ENCODE measurements around the gene TANGO2.
A peak's percentile ranks its signal among the peaks of the same experiment; 100 is the strongest.

Gene TANGO2

DNA sequence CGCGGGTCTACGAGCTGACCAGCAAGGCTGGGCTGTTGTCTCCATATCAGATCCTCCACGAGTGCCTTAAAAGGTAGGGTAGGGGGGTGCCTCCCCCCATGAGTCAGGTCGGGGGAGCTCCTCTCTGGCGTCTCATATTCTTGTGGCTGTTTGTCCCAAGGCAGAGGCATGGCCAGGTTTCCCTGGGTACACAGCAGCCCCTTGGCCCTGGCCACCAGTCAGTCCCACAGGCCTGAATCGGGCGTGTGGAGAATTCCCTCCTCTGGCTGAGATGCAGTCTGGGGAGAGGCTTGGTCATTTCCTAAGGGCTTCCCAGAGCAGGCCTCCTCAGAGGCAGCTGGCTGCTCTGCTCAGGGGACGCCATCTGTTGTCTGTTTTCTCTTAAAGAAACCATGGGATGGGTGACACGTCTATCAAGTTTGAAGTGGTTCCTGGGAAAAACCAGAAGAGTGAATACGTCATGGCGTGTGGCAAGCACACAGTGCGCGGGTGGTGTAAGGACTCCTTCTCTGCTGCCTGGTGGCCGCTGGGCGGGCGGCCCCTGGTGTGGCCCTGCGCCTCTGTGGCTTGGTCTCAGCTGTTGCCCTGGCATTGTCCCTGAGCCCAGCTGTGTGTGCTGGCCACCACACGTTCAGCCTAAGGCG is 85.4 kb downstream of the TANGO2 start:
- no peak for DNase-seq (ENCODE audit: low spot score)

DNA sequence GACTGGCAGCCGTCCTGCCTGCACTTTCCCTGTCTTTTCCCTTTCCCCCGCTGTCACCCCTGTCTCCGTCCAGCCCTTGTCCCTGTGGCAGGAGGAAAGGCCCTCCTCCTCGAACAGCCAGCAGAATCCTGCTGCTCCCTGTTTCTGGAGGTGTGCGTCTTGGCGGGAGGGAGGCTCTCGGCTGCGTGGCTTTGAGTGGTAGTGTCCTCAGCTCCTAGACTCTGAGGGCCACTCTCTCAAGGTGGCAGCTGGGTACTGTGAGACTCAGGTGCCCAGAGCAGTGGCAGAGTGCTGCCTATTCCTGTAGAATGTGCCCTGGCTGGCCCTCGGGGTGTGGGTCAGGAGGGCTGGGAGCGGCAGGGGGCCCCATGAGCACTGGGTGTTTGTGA is 85.9 kb downstream of the TANGO2 start:
- no peak for DNase-seq (ENCODE audit: low spot score)

DNA sequence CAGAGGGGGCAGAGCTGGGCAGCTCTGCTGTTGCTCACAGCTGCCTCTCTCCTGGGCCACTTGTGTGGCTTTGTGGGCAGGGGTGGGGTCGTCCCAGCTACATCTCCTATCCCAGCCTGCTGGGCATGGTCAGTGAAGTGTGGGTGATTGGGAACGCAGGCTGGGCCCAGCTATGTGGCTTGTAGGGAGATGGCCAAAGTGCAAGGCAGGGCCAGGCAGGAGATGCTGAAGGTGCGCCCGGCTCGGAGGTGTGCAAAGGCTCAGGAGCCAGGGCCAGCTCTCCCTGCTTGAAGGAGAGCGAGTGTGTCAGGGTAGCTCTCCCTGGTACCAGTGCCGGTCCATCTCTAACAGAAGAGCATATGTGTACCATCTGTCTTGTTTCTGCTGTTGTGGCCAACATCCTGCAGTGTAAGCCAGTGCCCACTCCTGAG is 86.6 kb downstream of the TANGO2 start:
- DNase-seq (ENCODE audit: low spot score): no peak

DNA sequence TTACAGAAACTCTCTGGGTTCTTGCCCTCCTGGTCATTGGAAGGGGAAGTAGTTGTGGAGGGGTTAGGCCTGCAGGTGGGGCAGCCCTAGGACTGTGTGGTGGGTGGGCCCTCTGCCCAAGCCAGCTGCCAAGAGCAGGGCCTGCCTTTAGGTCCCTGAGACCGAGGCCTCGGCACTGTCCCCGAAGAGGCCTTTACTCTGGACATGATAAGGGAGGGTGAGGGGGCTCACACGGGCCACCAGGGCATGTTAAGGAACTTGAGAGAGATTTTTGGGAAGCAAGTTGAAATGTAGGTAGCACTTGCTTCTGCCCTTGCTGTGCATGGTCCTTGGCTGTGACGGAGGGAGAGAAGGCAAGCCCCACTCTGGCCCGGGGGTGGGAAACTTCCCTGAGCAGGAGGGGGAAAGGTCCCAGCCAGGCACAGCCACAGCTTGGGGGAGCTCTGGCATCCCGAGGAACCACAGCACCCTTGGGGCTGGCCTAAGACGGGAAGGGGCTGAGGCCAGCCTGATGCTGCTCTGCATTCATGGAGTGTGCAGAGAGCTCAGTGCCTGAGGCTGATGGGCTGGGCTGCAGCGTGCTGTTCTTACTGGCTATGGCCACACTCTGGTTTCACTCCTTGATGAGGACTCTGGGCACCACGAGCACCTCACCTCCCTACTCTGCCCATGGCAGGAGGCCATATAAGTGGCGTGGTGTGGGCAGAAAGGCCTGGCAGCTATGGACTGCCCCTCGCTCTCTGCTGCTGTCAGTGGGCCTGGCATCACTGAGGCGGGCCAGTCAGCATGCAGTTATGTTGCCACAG is 87.2 kb downstream of the TANGO2 start:
- DNase-seq (ENCODE audit: low spot score): no peak

DNA sequence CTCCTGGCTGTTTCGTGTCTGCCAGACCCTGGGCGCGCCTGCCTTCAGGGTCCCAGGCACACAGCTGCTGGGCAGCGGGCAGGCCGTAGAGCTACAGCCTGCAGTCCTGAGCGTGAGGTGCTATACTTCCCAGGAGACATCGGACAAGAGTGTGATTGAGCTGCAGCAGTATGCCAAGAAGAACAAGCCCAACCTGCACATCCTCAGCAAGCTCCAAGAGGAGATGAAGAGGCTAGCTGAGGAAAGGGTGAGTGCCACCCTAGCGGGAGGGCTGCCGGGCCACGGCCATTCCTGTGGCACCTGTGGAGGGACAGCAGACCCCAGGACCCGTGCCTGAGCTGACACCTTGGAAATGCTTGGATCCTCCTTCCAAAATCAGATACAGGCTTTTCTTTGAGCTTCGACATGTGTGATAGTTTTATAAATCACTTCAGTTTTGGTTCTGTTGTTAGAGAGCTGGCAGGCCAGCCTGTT is 87.9 kb downstream of the TANGO2 start:
- no peak for DNase-seq (ENCODE audit: low spot score)

DNA sequence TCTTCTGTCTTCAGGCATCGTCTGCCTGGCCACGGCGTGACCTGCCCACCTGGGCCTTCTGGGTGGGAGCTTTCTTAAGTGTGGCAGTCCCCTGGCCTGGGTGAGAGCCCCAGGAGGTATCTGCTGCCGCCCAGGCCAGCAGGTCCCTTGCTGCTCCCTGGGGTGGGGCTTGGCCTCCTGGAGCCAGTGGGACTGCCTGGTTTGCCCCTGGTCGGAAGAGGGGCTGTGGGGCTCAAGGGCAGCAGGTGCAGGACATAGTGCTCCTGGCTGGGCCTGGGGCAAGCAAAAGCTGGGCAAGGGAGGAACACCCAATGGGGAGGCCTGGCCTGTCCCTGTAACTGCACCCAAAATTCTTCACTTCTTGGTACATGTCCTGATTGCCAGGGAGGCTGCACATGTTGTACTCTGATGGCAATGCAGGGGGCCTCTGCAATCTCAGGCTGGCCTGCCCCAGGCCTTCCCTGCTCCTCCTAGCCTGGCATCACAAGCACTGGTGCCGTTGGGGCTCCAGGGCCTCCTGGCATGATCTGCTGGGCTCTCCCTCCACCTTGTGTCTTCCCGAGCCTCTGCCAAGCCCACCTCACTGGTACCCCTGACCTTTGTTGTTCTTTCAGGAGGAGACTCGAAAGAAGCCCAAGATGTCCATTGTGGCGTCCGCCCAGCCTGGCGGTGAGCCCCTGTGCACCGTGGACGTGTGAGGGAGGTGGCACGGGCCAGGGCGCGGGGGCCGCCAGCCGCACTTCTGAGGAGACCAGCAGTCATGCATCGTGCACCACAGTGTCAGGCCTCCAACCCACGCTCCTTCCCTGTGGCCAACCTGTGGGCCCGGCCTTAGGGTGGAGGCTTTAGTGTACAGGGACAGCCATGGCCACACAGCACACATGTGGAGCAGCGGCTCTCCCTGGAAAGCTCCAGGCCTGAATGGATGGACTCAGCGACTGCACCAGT is 88.8 kb downstream of the TANGO2 start:
- DNase-seq (ENCODE audit: low spot score): no peak

DNA sequence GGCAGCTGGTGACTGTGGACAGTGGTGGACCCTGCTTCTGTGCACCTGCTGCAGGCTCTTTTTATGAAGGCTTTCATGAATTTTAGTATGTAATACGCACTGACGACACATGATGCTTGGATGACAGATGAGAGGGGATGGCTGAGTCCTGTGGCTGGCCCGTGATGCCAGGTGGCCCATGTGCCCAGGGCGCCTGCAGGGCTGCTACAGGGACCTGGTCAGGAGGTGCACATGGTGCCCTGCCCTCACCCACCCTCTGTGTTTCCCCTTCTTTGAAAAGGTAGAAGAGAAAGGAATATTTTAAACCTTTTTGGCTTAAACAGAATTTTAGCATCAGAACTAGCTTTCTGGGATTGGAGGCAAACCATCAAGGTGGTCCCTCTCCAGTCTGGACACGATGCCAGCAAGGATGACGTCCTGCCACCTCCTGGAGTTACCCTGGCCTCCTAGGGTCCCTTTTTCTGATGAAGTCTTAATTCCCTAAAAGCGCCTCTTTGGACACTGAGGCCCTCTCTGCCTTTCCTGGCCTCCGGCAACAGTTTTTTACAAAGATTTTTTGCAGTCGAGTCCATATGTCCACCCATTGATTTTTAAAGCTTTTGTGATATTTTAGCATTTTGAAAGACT is 89.6 kb downstream of the TANGO2 start:
- DNase-seq (ENCODE audit: low spot score): no peak

DNA sequence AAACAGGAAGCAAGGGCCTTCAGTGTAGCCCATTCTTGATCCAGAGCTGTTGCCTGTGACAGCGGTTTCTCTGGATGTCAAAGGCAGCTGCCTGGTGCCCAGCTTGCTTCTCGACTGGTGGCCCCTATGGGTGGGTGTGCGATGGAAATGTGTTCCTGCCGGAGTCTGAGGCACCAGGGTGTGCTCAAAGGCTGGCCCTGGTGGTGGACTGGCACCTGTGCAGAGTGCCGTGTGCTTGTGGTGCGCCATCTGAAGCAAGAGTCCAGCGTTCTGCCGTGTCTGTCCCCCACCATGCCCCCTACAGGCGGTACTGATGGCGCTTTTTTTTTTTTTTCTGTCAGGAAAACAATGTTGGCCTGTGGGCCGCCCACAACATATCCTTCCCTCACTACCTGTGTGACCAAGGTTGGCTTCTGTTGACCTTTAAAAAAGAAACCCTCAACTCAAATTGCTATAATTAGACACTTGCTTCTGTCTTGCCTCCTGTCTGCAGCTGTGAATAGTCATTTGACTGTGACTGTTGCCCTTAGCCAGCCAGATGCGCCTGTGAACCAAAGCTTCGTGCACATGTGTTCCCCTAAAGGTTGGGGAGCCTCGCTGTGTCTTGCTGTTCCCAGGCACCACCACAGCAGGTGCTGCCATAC is 90.3 kb downstream of the TANGO2 start:
- DNase-seq (ENCODE audit: low spot score): peak; percentile 62

DNA sequence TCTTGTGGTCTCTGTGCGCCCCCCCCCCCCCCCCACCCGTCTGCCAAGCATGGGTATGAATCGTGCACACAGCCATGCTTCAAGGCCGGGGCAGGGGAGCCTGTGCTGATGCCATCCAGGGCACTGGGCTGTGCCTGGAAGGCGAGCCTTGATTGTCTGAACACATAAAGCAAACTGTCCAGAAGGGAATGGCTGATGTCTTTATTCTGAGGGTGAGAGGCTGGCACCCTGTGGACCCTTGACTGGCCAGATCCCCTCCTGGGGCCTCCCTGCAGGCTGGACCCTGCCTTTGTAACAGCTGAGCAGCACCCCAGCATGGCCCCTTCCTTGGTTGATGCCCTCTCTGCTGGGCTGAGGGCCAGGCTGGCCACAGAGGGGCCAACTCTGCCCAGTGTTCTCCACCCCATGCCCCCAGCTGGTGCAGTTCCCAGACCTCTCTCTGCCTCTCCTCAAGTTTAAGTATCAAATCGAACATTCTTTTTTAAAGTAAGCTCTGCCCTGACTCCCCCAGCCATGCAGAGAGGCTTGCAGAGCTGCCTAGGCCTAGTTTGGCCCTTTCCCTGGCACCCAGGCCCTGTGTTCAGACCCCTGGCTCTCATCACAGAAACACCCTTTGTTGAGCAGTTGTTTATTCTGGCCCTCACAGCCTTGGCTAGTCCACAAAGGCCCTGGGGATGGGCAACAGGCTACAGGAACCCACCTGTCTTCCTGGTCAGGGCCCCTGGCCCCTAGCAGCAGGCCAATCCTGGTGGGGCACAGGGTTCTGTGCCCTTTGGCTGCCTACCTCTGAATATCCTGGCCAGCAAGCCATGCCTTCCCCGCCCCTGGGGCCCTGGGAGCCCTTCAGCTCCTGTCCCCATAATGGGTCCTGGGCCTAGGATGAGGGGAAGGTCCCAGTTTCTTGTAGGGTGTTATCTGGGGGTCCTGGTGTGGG is 91.0 kb downstream of the TANGO2 start:
- DNase-seq (ENCODE audit: low spot score): no peak

DNA sequence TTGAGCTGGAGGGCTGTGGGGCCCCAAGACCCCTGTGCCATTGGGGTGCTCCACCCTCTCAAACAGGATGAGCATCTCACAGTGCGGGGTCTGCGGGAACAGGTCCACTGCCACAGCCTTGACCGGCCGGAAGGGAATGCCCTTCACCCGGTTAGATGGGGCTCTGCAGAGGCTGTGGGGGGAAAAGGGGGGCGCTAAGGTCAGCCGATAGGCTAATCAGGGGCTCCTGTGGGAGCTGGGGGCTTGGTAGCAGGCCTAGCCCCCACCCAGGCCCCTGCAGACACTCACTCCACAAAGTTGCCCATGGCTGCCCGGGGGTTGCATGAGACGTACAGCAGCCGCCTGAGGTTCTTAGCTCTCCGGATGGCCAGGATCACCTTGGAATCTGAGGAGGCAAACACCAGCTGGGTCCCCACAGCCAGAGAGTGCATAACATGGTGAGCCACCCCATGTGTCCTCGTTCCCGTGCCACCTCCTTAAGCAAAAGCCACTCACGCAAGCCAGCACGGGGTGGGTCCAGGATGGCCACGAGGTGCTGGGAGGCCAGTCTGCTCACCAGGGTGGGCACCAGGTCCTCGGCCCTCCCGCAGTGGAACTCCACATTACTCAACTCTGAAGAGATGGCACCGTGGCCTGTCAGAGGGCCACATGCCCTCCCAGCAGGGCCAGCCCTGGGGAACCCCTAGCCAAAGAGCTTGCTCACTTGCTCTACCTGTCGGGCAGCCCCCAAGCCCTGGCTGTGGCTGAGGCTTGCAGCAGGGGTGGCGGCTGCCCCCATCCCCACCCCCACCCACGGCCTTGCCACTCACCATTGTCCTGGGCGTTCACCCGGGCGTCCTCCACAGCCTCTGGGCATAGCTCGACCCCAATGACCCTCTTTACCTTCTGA is 92.0 kb downstream of the TANGO2 start:
- no peak for DNase-seq (ENCODE audit: low spot score)

DNA sequence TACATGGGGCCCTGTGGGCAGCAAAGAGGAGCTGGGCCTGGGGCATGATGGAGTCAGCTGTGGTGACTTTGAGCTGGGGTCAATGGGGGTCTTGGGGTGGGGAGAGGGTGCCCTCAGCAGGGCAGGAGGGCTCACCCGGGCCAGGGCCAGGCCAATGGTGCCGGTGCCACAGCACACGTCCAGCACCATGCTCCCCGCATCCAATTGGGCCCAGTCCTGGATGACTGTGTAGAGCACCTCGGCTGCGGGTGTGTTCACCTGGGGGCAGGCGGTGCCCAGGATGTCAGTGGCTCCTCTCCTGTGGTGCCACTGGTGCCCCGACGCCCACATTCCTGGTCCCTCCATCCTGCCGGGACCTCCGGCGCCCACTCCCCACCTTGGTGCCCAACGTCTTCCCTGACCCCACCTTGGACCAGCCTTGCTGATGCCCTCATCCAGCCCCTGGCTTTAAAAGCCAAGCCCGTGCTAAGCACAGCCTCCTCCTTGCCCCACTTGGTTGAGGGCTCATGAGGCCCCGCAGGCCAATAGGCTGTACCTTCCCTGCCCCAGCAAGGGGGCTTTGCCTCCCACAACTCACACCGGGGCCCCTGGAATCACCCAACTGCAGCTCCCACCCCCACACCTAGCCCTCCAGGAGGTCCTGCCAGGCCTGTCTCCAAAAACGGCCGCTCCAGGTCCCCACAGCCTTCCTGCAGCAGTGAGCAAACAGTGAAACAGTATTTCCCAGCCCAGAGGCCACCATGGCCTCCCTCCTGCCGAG is 92.8 kb downstream of the TANGO2 start:
- no peak for DNase-seq (ENCODE audit: low spot score)

DNA sequence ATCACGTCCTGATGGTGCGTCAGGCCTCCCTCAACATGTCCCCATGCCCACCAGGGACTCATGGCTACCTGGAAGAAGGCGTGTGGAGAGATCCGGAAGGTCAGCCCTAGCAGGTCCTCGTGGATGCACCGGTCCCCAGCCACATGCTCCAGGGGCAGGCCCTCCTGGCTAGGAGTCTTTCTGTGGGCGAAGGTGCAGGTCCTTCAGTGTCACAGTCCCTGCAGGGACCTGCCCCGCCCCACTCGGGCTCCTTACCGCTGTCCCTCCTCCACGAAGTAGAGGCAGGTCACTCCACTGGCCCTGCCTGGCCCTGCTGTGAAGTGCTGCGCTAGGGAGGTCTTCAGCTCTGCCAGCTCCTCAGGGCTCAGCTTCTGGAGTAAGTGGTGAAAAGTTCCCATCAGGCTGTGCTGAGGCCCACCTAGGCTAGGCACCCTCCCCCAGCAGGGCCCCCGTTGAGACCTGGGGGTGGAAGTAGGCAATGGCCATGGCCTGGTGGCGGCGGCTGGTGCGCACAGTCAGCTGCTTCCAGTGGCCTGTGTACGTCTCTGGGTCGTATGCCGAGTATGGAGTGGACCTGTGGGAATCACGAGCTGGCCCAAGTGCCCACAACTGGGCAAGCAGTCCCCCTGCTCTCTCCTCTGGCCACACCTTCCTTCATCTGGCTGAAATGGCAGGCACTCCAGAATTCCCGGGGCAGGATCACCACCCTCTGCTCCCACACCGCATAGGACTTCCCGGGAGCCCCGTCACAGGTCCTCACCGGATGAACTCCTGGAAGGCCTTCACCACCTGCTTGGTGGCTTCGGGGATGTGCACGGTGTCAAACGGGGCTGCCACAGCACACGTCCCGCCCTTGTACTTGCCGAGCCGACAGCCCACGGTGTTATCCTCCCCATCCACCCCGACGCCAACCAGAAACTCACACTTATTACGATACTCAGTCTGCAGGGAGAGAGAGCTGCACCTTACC is 93.9 kb downstream of the TANGO2 start:
- no peak for DNase-seq (ENCODE audit: low spot score)

DNA sequence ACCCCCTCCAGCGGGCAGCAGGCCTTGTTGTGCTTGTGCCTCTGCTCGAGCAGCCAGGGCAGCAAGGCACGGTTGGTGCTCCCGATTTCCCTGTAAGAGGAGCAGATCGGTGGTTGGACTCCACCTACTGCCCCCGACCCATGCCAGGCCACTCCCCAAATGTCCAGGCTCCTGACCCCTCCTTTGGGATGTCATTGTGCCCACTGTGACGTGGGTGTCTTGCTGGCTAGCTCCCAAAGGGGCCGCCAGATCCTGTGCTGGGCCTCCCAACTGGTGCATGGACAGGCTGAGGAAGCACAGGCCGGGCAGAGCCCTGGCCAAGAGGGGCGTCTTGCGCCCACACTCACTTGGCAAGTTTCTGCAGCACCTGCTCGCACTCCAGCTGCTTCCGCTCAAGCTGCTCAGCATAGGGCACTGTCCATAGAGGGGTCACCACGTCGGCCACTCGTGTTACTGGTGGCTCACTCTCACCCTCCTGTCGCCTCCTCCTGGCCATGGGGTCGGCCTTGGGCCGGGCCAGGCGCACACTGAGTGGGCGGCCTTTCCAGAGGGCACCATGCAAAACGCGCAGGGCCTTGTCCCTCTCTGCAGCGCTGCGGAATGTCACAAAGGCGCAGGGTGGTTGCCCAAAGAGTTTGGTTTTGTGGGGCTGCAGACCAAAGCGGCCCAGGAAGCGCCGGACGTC is 94.9 kb downstream of the TANGO2 start, which contains the start of gene RANBP1:
Gene RANBP1 (plus strand): TSS at position 414 of the 685 bp plus-strand sequence. CDS start 81 bp downstream, at position 495.
- no peak for DNase-seq (ENCODE audit: low spot score)

DNA sequence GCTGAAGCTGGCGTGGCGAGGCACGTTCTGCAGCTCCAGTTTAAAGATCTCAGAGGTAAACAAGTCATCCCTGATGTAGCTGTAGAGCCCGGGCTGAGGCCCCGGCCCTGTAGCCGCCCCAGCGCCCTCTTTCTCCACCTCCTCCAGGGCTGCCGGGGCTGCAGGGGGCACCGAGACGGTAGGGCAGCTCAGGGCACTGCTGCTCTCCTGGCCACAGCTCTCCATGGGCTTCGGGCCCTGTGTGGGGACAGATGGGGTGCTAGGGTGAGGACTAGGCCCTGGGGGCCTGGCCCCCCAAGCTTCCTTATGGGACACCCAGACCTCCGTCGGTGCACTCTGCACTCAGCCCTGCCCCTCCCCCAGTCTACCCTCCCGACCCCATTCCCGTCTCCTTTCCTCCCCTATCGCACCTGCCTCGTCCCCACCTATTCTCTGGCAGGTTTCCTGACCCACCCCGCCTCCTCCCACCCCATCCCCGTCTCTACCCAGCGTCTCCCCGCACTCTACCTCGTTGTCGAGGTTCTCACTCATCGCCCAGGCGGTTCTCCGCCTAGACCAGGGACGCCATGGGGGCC is 95.6 kb downstream of the TANGO2 start:
- DNase-seq (ENCODE audit: low spot score): no peak
